H1 (cell line): ENCODE data around the gene RLBP1. TPM values are rescaled to one million over a fixed set of nuclear protein-coding genes. Genes with fewer than 3 reads are reported as not detected.

Experiments used
- CTCF ChIA-PET: fragments of 300-600 bp; sonication (Branson Sonifier 250); formaldehyde crosslinking; loops from one replicate; lab custom pipeline; 2021; ENCODE audit not compliant: partially characterized antibody; lab: Charles Lee
- POLR2A ChIA-PET: fragments of 300-600 bp; sonication (Branson Sonifier 250); formaldehyde crosslinking; loops from one replicate; lab custom pipeline; 2021; ENCODE audit warnings: inconsistent platforms; ENCODE audit not compliant: partially characterized antibody; lab: Charles Lee
- DNase-seq, 2 experiments: peaks; one replicate each; pipeline versions ENCODE4 v3.0.0 to v3.0.0-alpha.2; 2010 to 2022; ENCODE audit warnings: low spot score in 2 of 2, low read depth in 1 of 2, mixed read lengths in 1 of 2
- FAIRE-seq: peaks from 2 replicates; lab custom pipeline; 2011; peaks lifted over from hg19 to GRCh38; lab: Jason Lieb, UNC
- H2AFZ ChIP-seq: 2 replicates; pipeline ENCODE4 v1.8.1; 2012; ENCODE audit warnings: low read length, inconsistent platforms
- H2AK5ac ChIP-seq: 2 replicates; pipeline ENCODE4 v1.6.1; 2013; ENCODE audit warnings: low read depth, low read length
- H2BK120ac ChIP-seq: replicated peaks from 2 replicates; pipeline ENCODE3; 2013; ENCODE audit warnings: low read depth, low read length, inconsistent platforms
- H2BK12ac ChIP-seq: 2 replicates; pipeline ENCODE4 v1.6.1; 2013; ENCODE audit warnings: low read depth, low read length
- H2BK15ac ChIP-seq: 2 replicates; pipeline ENCODE4 v1.6.1; 2013; ENCODE audit warnings: low read length
- H2BK20ac ChIP-seq: 2 replicates; pipeline ENCODE4 v1.6.1; 2013; ENCODE audit warnings: low read length
- H2BK5ac ChIP-seq: 2 replicates; pipeline ENCODE4 v1.6.1; 2013; ENCODE audit warnings: low read depth, low read length
- H3K14ac ChIP-seq: 2 replicates; pipeline ENCODE4 v1.6.1; 2013; ENCODE audit warnings: inconsistent platforms; ENCODE audit not compliant: insufficient read length
- H3K18ac ChIP-seq: 2 replicates; pipeline ENCODE4 v1.6.1; 2013; ENCODE audit warnings: low read length; ENCODE audit errors: extremely low read depth
- H3K23ac ChIP-seq: 2 replicates; pipeline ENCODE4 v1.6.1; 2013; ENCODE audit warnings: inconsistent platforms; ENCODE audit not compliant: insufficient read length
- H3K23me2 ChIP-seq: 2 replicates; pipeline ENCODE4 v1.6.1; 2013; ENCODE audit warnings: low read depth, low read length
- H3K27ac ChIP-seq: 2 replicates; pipeline ENCODE4 v1.6.1; 2011; ENCODE audit warnings: low read depth, low read length, inconsistent platforms
- H3K27me3 ChIP-seq, 4 experiments: replicated peaks in 1 of 4; 1 replicate in 1 of 4; 2 replicates in 3 of 4; pipeline versions ENCODE4 v1.6.1 to v1.8.1; 2011 to 2013; ENCODE audit warnings: low read length in 3 of 4, mild to moderate bottlenecking in 3 of 4, inconsistent platforms in 2 of 4, mixed read lengths in 2 of 4, moderate library complexity in 1 of 4; ENCODE audit not compliant: control insufficient read depth in 3 of 4, insufficient read depth in 3 of 4; ENCODE audit errors: extremely low read depth in 1 of 4
- H3K36me3 ChIP-seq, 4 experiments: 2 replicates each; pipeline versions ENCODE4 v1.6.1 to v1.8.1; 2011 to 2013; ENCODE audit warnings: mild to moderate bottlenecking in 4 of 4, low read length in 3 of 4, moderate library complexity in 2 of 4, control low read depth in 1 of 4, inconsistent platforms in 1 of 4; ENCODE audit not compliant: insufficient read depth in 4 of 4, control insufficient read depth in 2 of 4
- H3K4ac ChIP-seq: replicated peaks from 2 replicates; pipeline ENCODE3; 2013; ENCODE audit warnings: low read length, low read depth, mixed read lengths, inconsistent platforms; ENCODE audit not compliant: insufficient read length
- H3K4me1 ChIP-seq, 4 experiments: replicated peaks in 1 of 4; 1 replicate in 1 of 4; 2 replicates in 3 of 4; pipeline versions ENCODE4 v1.6.1 to v1.8.1; 2011 to 2013; ENCODE audit warnings: low read length in 3 of 4, inconsistent platforms in 2 of 4, mixed read lengths in 1 of 4; ENCODE audit not compliant: insufficient read depth in 4 of 4, control insufficient read depth in 3 of 4
- H3K4me2 ChIP-seq, 2 experiments: 2 replicates each; pipeline versions ENCODE4 v1.6.1 to v1.8.1; 2011 to 2013; ENCODE audit warnings: low read depth in 2 of 2, low read length in 2 of 2, control low read depth in 1 of 2, inconsistent platforms in 1 of 2, mild to moderate bottlenecking in 1 of 2; ENCODE audit not compliant: insufficient read depth in 1 of 2
- H3K4me3 ChIP-seq, 4 experiments: fragments of 200-600, 300-600 bp in 1 of 4; sonication (generic), shearing (Covaris generic), sonication (Bioruptor Twin) in 1 of 4; 2 replicates each; pipeline versions ENCODE4 v1.5.1 to v1.8.1; 2011 to 2016; ENCODE audit warnings: low read length in 4 of 4, low read depth in 3 of 4, control low read depth in 2 of 4, inconsistent platforms in 2 of 4, mild to moderate bottlenecking in 2 of 4, mixed read lengths in 1 of 4, moderate library complexity in 1 of 4; ENCODE audit not compliant: insufficient read depth in 2 of 4; ENCODE audit errors: extremely low read depth in 1 of 4
- H3K56ac ChIP-seq: replicated peaks from 2 replicates; pipeline ENCODE3; 2013; ENCODE audit warnings: low read depth, mild to moderate bottlenecking, mixed read lengths, low read length, inconsistent platforms; ENCODE audit not compliant: insufficient read length
- H3K79me1 ChIP-seq: 2 replicates; pipeline ENCODE4 v1.6.1; 2013; ENCODE audit warnings: low read depth, low read length, control low read depth
- H3K79me2 ChIP-seq, 2 experiments: 2 replicates each; pipeline versions ENCODE4 v1.6.1 to v1.8.1; 2012 to 2013; ENCODE audit warnings: low read length in 2 of 2, mild to moderate bottlenecking in 2 of 2, inconsistent platforms in 1 of 2; ENCODE audit not compliant: insufficient read depth in 2 of 2, control insufficient read depth in 1 of 2
- H3K9ac ChIP-seq, 4 experiments: replicated peaks in 1 of 4; 1 replicate in 1 of 4; 2 replicates in 3 of 4; pipeline versions ENCODE4 v1.6.1 to v1.8.1; 2011 to 2013; ENCODE audit warnings: low read depth in 3 of 4, low read length in 3 of 4, control low read depth in 2 of 4, mild to moderate bottlenecking in 2 of 4, moderate library complexity in 2 of 4, inconsistent platforms in 1 of 4; ENCODE audit errors: extremely low read depth in 1 of 4
- H3K9me3 ChIP-seq, 2 experiments: 2 replicates each; pipeline versions ENCODE4 v1.6.1 to v1.8.1; 2012 to 2013; ENCODE audit warnings: mild to moderate bottlenecking in 2 of 2, moderate library complexity in 2 of 2, control low read depth in 1 of 2, inconsistent platforms in 1 of 2, low read depth in 1 of 2, low read length in 1 of 2, mixed read lengths in 1 of 2; ENCODE audit not compliant: insufficient read depth in 2 of 2
- H4K20me1 ChIP-seq, 2 experiments: replicated peaks in 1 of 2; 2 replicates each; pipeline versions ENCODE3 to v1.8.1; 2011 to 2013; ENCODE audit warnings: inconsistent platforms in 2 of 2, low read length in 2 of 2, mild to moderate bottlenecking in 1 of 2; ENCODE audit not compliant: insufficient read depth in 2 of 2, control insufficient read depth in 1 of 2
- H4K5ac ChIP-seq: 2 replicates; pipeline ENCODE4 v1.6.1; 2013; ENCODE audit warnings: low read length, low read depth, mixed read lengths, inconsistent platforms; ENCODE audit not compliant: insufficient read length
- H4K8ac ChIP-seq: 2 replicates; pipeline ENCODE4 v1.8.0; 2013; ENCODE audit warnings: mild to moderate bottlenecking, moderate library complexity, low read length, inconsistent platforms; ENCODE audit not compliant: insufficient read depth; ENCODE audit errors: extremely low read depth
- H4K91ac ChIP-seq: replicated peaks from 2 replicates; pipeline ENCODE3; 2013; ENCODE audit warnings: low read length, mixed read lengths, inconsistent platforms; ENCODE audit not compliant: insufficient read length
- EZH2 ChIP-seq: fragments of 200-600 bp; sonication (generic); IDR thresholded peaks from 2 replicates; pipeline ENCODE4 v1.7.1; 2012; ENCODE audit warnings: low read depth, mild to moderate bottlenecking, moderate library complexity, low read length, inconsistent platforms; ENCODE audit not compliant: severe bottlenecking
- FOSL1 ChIP-seq: IDR thresholded peaks from 2 replicates; pipeline ENCODE4 v1.6.1; 2011; ENCODE audit warnings: mild to moderate bottlenecking, low read depth, low read length, moderate library complexity; ENCODE audit not compliant: insufficient read depth
- GTF2F1 ChIP-seq: IDR thresholded peaks from 2 replicates; pipeline ENCODE4 v1.6.1; 2012; ENCODE audit warnings: low read depth, low read length, improper control_type of control experiment, borderline replicate concordance
- JUN ChIP-seq: IDR thresholded peaks from 2 replicates; pipeline ENCODE4 v1.6.1; 2011; ENCODE audit warnings: low read depth, mild to moderate bottlenecking, improper control_type of control experiment, low read length
- KDM1A ChIP-seq: fragments of 200-600, 300-600 bp; sonication (generic); IDR thresholded peaks from 2 replicates; pipeline ENCODE4 v1.7.1; 2016; ENCODE audit warnings: mild to moderate bottlenecking, low read length, borderline replicate concordance
- POU5F1 ChIP-seq: IDR thresholded peaks from 2 replicates; pipeline ENCODE4 v1.6.1; 2011; ENCODE audit warnings: low read depth, mild to moderate bottlenecking, low read length, moderate library complexity
- RFX5 ChIP-seq: IDR thresholded peaks from 2 replicates; pipeline ENCODE4 v1.6.1; 2011; ENCODE audit warnings: low read depth, low read length, improper control_type of control experiment, borderline replicate concordance
- RNF2 ChIP-seq: fragments of 200-900, 300-1000 bp; sonication (generic); IDR thresholded peaks from 2 replicates; pipeline ENCODE4 v1.7.1; 2016; ENCODE audit warnings: borderline replicate concordance, low read depth, mild to moderate bottlenecking, antibody characterized with exemption, low read length; ENCODE audit not compliant: poor library complexity, severe bottlenecking; ENCODE audit errors: missing control alignments
- RXRA ChIP-seq: IDR thresholded peaks from 2 replicates; pipeline ENCODE4 v1.6.1; 2011; ENCODE audit warnings: low read depth, mild to moderate bottlenecking, low read length, moderate library complexity; ENCODE audit not compliant: insufficient read depth
- SIRT6 ChIP-seq: IDR thresholded peaks from one replicate; pipeline ENCODE4 v1.7.1; 2012; ENCODE audit warnings: low read length, inconsistent platforms
- SIX5 ChIP-seq: IDR thresholded peaks from 2 replicates; pipeline ENCODE4 v1.6.1; 2011; ENCODE audit warnings: mild to moderate bottlenecking, low read depth, low read length
- SP2 ChIP-seq: IDR thresholded peaks from 2 replicates; pipeline ENCODE4 v1.6.1; 2012; ENCODE audit warnings: mild to moderate bottlenecking, low read length, inconsistent platforms
- TCF12 ChIP-seq: IDR thresholded peaks from 2 replicates; pipeline ENCODE4 v1.6.1; 2011; ENCODE audit warnings: low read depth, mild to moderate bottlenecking, low read length
- TEAD4 ChIP-seq: IDR thresholded peaks from 2 replicates; pipeline ENCODE4 v1.6.1; 2012; ENCODE audit warnings: low read depth, low read length, inconsistent platforms, mixed read lengths
- WGBS, 2 experiments: shearing (Covaris generic) in 1 of 2; methylation state at CpG; one replicate each; pipeline versions ENCODE4 v1.1.6 to v1.1.7; 2013 to 2015; ENCODE audit warnings: low lambda C conversion rate in 2 of 2, mixed read lengths in 2 of 2, inconsistent platforms in 1 of 2, low coverage in 1 of 2, missing lambda C conversion rate in 1 of 2; ENCODE audit not compliant: insufficient replicate concordance in 2 of 2, insufficient coverage in 1 of 2, insufficient read length in 1 of 2; ENCODE audit errors: extremely low coverage in 1 of 2, missing lambda C conversion rate in 1 of 2; 5-methylcytosine and 5-hydroxymethylcytosine counted together
- polyA plus RNA-seq, 7 experiments: library from polyadenylated mRNA; depleted of rRNA in 3 of 7; stranded (reverse) in 5 of 7; unstranded in 2 of 7; fragments of >200 nt in 5 of 7; fragments of 200-250 nt in 2 of 7; gene quantifications; 1 replicate in 5 of 7; 2 replicates in 1 of 7; 4 replicates in 1 of 7; pipeline versions ENCODE4 v1.2.1 to v1.2.3, GENCODE V29; 2011 to 2013; ENCODE audit warnings: missing spikeins in 2 of 7, mixed read lengths in 2 of 7
- total RNA-seq: library from RNA; stranded (reverse); fragmentation: NEBNext Ultra II Directional; extraction: Animal tissue kit (Norgen Biotek cat#: 25700); gene quantifications from 2 replicates; pipeline ENCODE4 v1.2.1, GENCODE V29; 2021

RLBP1 gene
- total and polyA plus RNA-seq, 2 of the 8 experiments (the other 6 are each of a cell fraction or from before 2014, with no cell fraction given): 0.05 TPM; not detected in 1

GRCh38 chr15:89203705-89204273 lies 17.6 kb downstream of the RLBP1 start:
- Histone ChIP-seq H3K4me1 (peaks cover 4 to 11% (median 7%) of the 10 kb centered on the region in 4 experiments), H3K9me3 (no peaks in the 10 kb centered on the region), H3K79me2 (no peaks in the 10 kb centered on the region), H3K56ac (no peak overlapping the region), H3K9ac (no peak overlapping the region), H3K79me1 (no peaks in the 10 kb centered on the region), H2BK20ac (no peak overlapping the region), H3K4ac (no peak overlapping the region), H4K20me1 (no peaks in the 10 kb centered on the region), H3K27ac (no peak overlapping the region), H3K36me3 (no peaks in the 10 kb centered on the region), H3K23me2 (no peaks in the 10 kb centered on the region), H3K18ac (no peak overlapping the region), H2AK5ac (no peak overlapping the region), H2BK12ac (no peak overlapping the region), H3K23ac (no peak overlapping the region), H2AFZ (no peak overlapping the region), H2BK5ac (no peak overlapping the region), H2BK120ac (no peak overlapping the region), H3K4me3 (no peak overlapping the region), H2BK15ac (no peak overlapping the region), H3K14ac (no peak overlapping the region), H3K4me2 (no peak overlapping the region), H3K27me3 (no peaks in the 10 kb centered on the region; a peak in 1 of 7 replicates), H4K5ac (no peak overlapping the region), H4K8ac (no peak overlapping the region), H4K91ac (no peak overlapping the region)
- ChIA-PET CTCF (interaction anchor here (1.0 to 1.9 kb wide), 4 partner anchors 26 to 40 kb away, joined by 3 to 10 read pairs (median 4); partner anchors contain the start of gene FANCI), POLR2A (interaction anchor here (0.6 kb wide), 1 partner anchor 106 kb away, joined by 3 read pairs; no protein-coding TSS in a partner anchor)
- DNase-seq (no peak), FAIRE-seq (no peak)
- 94% methylated on average over 2 of the region's 2 CpGs; no CpG with 5 or more reads in 1 of the 2 experiments for WGBS, 2 experiments
- TF ChIP-seq KDM1A: no peak
- no peak for TF ChIP-seq POU5F1
- no peak for TF ChIP-seq JUN
- no peak for TF ChIP-seq FOSL1
- TF ChIP-seq TCF12: no peak
- TF ChIP-seq SIRT6: no peak
- TF ChIP-seq SP2: no peak
- no peak for TF ChIP-seq GTF2F1
- no peak for TF ChIP-seq RFX5
- TF ChIP-seq SIX5: no peak
- TF ChIP-seq RNF2: no peak
- TF ChIP-seq TEAD4: no peak
- no peak for TF ChIP-seq RXRA
- TF ChIP-seq EZH2: no peak
